Central memory CD4-positive, alpha-beta T cell (primary cell): ENCODE measurements around the gene RPL23.
A peak's percentile ranks its signal among the peaks of the same experiment; 100 is the strongest.

Source experiments
- DNase-seq: peaks from one replicate; pipeline ENCODE4 v3.0.0; 2022
- total RNA-seq, 3 experiments: gene quantifications; one replicate each; lab custom pipeline; 2026; lab: John Stamatoyannopoulos, UW

RPL23 gene
- 513 to 1,097 (median 938) reads per million in 3 experiments for total RNA-seq

- peak; percentile 91 for DNase-seq
Observed at GRCh38 chr17:38853292-38854219, at the start of gene RPL23. RPL23 (minus strand) TSS chr17:38853721; CDS start chr17:38853710, 11 bp downstream.

DNA sequence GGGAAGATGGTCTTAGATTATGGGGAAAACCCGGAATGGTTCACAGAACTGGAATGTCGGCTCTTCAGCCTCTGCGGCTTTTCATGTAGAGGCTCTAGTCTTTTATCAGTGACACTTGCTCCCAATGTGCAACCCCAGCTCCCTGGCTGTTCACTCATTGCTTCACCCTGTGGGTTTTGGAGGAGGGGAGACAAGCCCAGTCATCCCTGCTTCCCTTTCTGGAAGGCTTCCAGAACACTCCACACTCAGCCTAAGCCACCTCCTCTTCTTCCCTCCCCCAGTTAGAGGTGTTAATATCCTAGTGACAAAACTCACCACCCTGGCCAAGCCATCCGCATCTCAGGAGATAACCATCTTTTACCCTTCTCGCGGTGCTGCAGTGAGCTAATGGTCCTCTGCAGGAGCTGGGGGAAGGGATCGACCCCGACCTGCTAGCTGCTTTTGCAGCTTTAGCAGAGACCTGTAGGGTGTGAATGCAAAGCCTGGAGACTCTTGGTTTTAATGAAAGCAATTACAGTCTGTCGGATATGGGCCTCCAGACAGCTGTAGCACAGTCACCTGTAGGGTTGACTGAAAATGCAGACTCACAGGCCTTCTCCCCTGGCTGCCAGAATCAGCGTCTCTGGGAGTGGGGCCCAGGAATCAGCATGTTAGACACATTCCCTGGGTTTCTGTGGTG is 47.6 kb upstream of the RPL23 start:
- peak; percentile 13 for DNase-seq

GRCh38 chr17:38899421-38899820 is 45.9 kb upstream of the RPL23 start:
- DNase-seq: no peak

GRCh38 chr17:38898812-38899348 is 45.4 kb upstream of the RPL23 start:
- peak; percentile 82 for DNase-seq

- peak; percentile 38 for DNase-seq
Observed at GRCh38 chr17:38898291-38898679, 44.8 kb upstream of the RPL23 start.

- DNase-seq: no peak
Observed at GRCh38 chr17:38897671-38898290, 44.3 kb upstream of the RPL23 start.

- DNase-seq: no peak
Observed at GRCh38 chr17:38897176-38897575, 43.7 kb upstream of the RPL23 start.

- DNase-seq: no peak
Observed at GRCh38 chr17:38896346-38896954, 42.9 kb upstream of the RPL23 start.

- no peak for DNase-seq
Observed at GRCh38 chr17:38894276-38894675, 40.8 kb upstream of the RPL23 start.

DNA sequence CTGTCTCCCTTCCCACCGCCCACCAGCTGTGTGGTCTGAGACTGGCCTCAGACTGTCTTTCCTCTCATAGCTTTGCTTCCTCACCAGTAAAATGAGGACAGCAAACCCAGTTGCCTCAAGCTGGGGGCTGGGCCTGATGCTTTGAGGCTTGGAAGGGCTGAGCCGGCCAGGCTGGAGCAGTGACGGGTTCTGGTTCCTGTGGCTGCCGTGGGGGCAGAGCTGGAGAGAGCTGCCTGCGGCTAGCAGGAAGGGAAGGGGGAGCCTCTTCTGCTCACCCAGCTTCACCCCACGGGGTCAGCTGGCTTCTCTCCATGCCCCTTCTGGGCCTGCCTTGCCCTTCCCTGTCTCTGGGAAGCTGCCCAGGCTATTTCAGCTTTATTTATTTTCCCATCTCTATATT is 40.1 kb upstream of the RPL23 start:
- no peak for DNase-seq

DNA sequence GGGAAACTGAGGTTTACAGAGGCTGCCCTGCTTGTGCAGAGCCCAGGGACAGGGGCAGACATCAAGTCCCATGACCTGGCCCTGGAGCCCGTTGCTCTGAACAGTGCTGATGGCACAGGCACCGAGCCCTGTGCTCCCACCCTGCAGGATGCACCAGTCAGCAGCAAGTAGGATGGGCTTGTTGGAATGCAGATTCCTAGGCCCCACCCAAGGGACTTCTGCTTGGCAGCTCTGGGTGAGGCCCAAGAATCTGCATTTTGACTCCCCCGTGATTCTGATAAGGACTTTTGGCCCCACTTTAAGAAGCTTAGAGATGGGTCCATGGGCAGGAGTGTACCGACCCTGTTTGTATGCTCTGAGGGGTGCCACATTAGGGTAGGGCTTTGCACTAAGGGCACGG is 39.6 kb upstream of the RPL23 start:
- no peak for DNase-seq

DNA sequence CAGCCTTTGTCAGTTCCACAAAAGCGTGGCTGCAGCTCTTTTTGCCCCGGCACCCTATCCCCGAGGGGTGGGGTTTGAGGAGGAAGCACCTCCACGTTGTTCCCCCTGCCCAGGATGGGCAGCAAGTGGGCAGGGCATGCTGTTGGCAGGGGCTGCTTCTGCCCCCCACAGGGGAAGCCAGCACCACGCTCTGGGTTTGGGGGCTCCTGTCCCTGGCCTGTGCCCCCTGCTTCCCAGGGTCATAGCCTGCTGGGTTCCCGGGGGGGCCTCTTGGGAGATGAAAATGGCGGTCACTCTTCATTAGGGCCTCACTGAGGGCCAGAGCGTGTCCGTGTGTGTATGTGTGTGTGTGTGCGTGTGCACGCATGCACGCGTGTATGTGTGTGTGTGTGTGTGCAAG is 39.1 kb upstream of the RPL23 start:
- no peak for DNase-seq

DNA sequence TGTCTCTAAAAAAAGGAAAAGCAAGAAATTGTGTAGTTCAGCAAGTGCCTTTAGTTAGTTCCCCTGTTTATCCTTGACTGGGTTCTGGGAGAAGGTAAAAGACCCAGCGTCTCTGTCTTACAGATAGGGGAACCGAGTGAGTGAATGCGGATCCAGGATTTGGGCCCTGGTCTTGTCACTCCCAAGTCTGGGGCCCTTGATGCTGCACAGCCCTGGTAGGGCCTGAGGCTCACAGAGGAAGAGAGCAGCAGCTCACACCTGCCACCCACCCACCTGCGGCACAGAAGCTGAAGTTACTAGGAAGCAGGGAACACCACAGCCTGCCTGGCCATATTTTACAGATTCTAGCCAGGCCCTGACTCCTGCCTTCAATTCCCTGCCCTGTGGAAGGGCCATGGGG is 38.6 kb upstream of the RPL23 start:
- DNase-seq: no peak

DNA sequence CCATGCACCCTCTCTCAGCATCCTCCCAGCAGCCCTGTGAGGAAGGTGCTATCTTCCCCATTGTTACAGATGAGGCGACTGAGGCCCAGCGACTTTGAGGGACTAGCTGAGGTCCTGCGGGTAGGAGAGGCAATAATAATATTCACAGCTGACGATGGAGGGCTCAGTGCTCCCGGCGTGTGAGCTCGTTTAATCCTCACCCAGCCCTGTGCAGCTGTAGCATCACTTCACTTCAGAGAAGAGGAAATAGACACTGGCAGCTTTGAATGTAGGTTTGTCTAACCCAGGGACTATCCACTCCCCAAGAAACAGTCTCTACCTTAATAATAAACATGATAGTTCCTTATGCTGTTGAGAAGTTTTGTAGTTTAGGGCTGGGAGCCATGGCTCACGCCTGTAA is 37.9 kb upstream of the RPL23 start:
- no peak for DNase-seq

DNA sequence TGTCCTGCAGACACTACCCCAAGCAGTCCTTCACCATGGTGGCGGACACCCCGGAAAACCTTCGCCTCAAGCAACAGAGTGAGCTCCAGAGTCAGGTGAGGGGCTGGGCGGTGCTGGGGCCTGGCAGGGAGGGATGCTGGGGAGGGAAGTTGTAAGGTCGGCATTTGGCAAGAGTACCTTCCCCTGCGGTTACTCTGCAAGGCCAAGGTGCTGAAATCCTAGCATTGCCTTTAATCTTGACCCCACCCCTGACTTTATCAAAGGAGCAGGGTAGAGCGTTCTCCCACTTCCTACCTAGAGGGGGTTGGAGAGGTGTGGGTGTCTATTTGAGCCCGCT is 36.9 kb upstream of the RPL23 start:
- peak; percentile 31 for DNase-seq

DNA sequence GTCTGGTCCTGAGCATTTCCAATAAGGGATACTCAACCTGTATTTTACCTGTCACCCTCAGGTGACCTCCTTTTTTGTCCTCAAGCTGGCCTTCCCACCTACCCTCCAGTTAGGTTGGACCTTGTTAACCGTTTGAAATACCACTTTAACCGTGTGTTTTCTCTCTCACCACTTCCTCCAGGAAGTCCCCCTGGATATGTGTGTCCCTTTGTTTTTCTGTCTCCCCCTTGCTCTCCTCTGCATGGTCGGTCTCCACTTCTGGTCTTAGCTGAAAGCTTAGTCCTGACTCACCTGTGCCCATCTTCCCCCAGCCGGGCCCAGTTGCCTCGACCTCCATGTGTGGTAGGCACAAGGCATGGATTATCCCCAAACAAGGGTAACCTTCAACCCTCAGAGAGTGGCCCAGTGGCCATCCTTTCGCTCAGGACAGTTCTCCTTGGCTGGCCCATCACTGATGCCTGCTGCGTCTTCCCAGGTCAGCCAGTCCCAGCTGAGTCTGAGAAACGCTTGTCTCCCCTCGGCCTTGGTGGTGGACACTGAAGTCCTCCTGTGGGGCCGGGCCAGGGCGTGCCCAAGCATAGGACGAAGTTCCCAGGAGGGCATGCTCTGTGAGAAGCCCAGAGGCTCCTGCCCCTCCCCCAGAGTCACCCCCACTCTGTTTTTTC is 36.4 kb upstream of the RPL23 start:
- DNase-seq: no peak

DNA sequence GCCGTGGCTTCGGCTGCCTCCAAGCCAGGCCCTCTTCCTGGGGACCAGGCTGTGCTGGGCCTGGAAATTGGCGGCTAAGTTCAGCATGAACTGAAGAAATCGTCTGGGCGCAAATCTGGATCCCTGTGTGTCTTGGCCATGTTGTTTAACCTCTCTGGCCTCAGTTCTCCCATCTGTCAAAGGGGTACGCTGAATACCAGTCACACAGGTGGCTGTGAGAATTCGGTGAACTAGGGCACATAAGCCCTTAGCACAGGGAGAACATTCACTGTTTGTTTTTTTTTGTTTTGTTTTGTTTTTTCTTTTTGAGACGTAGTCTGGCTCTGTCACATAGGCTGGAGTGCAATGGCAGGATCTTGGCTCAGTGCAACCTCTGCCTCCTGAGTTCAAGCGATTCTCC is 35.3 kb upstream of the RPL23 start:
- DNase-seq: no peak

GRCh38 chr17:38886643-38887010 is 33.1 kb upstream of the RPL23 start:
- DNase-seq: no peak

DNA sequence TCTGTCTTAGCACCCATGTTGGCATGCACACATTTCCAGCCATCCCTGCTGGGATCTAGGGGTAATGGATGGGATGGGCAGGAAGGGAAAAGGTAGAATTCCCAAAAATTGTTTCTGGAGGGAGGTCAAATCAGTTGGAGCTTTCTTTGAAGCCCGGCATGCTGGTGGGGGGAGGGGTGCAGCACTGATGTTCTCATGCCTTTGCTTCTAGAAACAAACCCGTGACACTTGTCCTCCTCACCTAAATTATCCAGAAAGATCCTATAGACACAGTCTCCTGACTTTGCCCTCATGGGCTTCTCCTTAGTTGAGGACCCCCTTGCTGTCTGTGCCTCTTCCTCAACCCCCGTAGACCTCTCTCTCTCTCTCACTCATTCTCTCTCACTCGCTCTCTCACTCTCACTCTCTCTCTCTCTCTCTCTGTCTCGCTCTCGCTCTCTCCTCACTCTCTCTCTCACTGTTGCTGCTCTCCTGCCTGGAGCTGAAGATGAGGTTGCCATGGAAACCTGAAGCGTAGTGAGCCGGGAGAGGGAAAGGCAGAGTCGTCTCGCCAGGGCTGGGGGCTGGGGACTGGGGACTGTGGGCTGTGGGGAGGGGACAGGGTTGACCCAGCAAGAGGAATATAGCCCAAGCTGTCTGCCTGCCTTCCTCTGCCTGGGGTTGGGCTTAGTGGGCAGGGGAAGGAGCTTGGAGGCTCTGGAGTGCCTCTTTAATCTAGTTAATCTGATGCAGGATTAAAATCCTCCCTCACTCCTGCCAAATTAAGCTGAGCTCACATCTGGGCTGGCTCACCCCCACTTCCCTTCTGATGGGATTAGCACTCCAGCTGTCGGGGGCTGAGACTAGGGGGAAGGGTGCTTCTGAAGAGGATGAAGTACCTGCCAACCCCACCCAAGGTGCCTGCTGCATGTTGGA is 32.5 kb upstream of the RPL23 start:
- DNase-seq: no peak

DNA sequence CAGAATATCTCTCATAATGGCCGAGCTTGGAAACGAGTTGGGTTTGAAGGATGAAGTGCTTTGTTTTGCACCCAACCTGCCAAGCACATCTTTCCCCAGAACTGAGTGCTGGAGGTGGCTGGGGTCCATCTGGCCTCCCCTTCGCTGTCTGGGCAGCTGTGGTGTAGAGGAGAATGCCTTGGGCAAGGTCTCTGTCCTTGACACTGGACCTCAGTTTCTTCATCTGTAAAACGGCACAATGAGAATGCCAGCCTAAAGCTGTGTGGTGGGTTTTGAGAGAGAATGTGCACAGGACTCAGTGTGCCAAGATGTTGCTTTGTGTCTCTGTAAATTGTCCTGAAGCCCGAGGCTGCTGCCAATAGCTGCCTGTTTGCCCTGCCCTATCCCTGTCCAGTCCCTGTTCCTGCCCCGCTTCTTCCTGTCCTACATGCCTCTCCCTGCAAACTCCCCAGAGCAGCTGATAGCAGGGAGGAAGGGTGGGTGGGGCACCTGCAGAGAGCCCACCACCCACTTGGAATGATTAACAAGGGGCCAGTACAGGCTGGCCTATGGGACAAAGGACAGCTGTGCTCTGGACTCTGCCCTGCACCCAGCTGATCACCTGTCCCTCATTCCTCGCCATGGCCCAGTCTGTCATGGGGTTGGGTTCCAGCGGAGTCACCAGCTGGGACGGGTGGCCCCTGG is 31.7 kb upstream of the RPL23 start:
- no peak for DNase-seq
